Measurements from ENCODE around the gene CDK6. TPM values are rescaled to one million over a fixed set of nuclear protein-coding genes. Genes with fewer than 3 reads are reported as not detected.

CDK6 gene
- total and polyA plus RNA-seq, 8 donors, result 2.6 to 86.3 (median 15.5) TPM

- peaks cover 14 to 75% (median 41%) of the 10 kb centered on the region in 4 donors for H3K4me1 ChIP-seq
- WGBS, 5 donors, result 32 to 47% (median 45%) methylated on average over 3 of the region's 3 CpGs
- DNase-seq, result no peak
Observed at GRCh38 chr7:92826258-92826938, 10.0 kb downstream of the CDK6 start.

GRCh38 chr7:92824901-92825480, 11.4 kb downstream of the CDK6 start:
- intact Hi-C loops (cut with DNase I; ENCODE audit: low total_unique reads), result no loop called here
- H3K9me3 ChIP-seq, result no peaks in the 10 kb centered on the region
- no peaks in the 10 kb centered on the region for H3K27me3 ChIP-seq
- H3K27ac ChIP-seq, result no peak overlapping the region
- 78 to 89% (median 82%) methylated on average over 3 of the region's 3 CpGs for WGBS, 5 donors
- H3K36me3 ChIP-seq, result no peaks in the 10 kb centered on the region
- no peak for TF ChIP-seq CTCF (IDR thresholded peaks at IDR 0.05)
- TF ChIP-seq EP300 (IDR thresholded peaks at IDR 0.05), result no peak
- no peak for TF ChIP-seq POLR2AphosphoS5 (IDR thresholded peaks at IDR 0.05)
- no peak for TF ChIP-seq POLR2A (IDR thresholded peaks at IDR 0.05)
- H3K4me3 ChIP-seq, result no peak overlapping the region
- H3K4me1 ChIP-seq, result peaks cover 8 to 65% (median 31%) of the 10 kb centered on the region in 4 donors
- DNase-seq, result no peak

More at GRCh38 chr7:92826258-92826938, 10.0 kb downstream of the CDK6 start:
- no peak overlapping the region for H3K4me3 ChIP-seq
- intact Hi-C loops (cut with DNase I; ENCODE audit: low total_unique reads), result no loop called here
- no peak for TF ChIP-seq EP300 (IDR thresholded peaks at IDR 0.05)
- no peak for TF ChIP-seq POLR2AphosphoS5 (IDR thresholded peaks at IDR 0.05)
- no peak for TF ChIP-seq CTCF (IDR thresholded peaks at IDR 0.05)
- no peak for TF ChIP-seq POLR2A (IDR thresholded peaks at IDR 0.05)
- no peaks in the 10 kb centered on the region for H3K9me3 ChIP-seq
- H3K36me3 ChIP-seq, result no peaks in the 10 kb centered on the region
- H3K27me3 ChIP-seq, result no peaks in the 10 kb centered on the region
- no peak overlapping the region for H3K27ac ChIP-seq

GRCh38 chr7:92824450-92824849, 11.9 kb downstream of the CDK6 start:
- TF ChIP-seq EP300 (IDR thresholded peaks at IDR 0.05), result no peak
- TF ChIP-seq POLR2AphosphoS5 (IDR thresholded peaks at IDR 0.05), result no peak
- TF ChIP-seq POLR2A (IDR thresholded peaks at IDR 0.05), result no peak
- no peak for TF ChIP-seq CTCF (IDR thresholded peaks at IDR 0.05)
- intact Hi-C loops (cut with DNase I; ENCODE audit: low total_unique reads), result no loop called here
- Histone ChIP-seq H3K4me3 (no peak overlapping the region), H3K36me3 (no peaks in the 10 kb centered on the region), H3K9me3 (no peaks in the 10 kb centered on the region), H3K27me3 (no peaks in the 10 kb centered on the region), H3K27ac (no peak overlapping the region), H3K4me1 (peaks cover 3 to 60% (median 27%) of the 10 kb centered on the region in 4 donors)
- 29 to 41% (median 37%) methylated on average over 2 of the region's 2 CpGs for WGBS, 5 donors
- no peak for DNase-seq

- 79 to 96% (median 88%) methylated on average over 1 of the region's 1 CpG for WGBS, 5 donors
- no peaks in the 10 kb centered on the region for H3K27me3 ChIP-seq
- no peaks in the 10 kb centered on the region for H3K36me3 ChIP-seq
- no peak overlapping the region for H3K4me3 ChIP-seq
- no peaks in the 10 kb centered on the region for H3K9me3 ChIP-seq
- intact Hi-C loops (cut with DNase I; ENCODE audit: low total_unique reads), result no loop called here
- TF ChIP-seq POLR2A (IDR thresholded peaks at IDR 0.05), result no peak
- no peak for TF ChIP-seq CTCF (IDR thresholded peaks at IDR 0.05)
- no peak for TF ChIP-seq POLR2AphosphoS5 (IDR thresholded peaks at IDR 0.05)
- TF ChIP-seq EP300 (IDR thresholded peaks at IDR 0.05), result no peak
- H3K4me1 ChIP-seq, result peaks cover 0 to 46% (median 20%) of the 10 kb centered on the region in 4 donors
- no peak for DNase-seq
- no peak overlapping the region for H3K27ac ChIP-seq
Observed at GRCh38 chr7:92823042-92823441, 13.3 kb downstream of the CDK6 start.

Measured in stomach (tissue), 9 donors.